Measurements from ENCODE around the gene E2F7.
"Not testable (repeated sequence)": the region's sequence is repeated elsewhere in the genome, so short reads cannot be mapped to it uniquely, and the experiment has no call there.

Gene E2F7

GRCh38 chr12:77104286-77104685 is 38.9 kb upstream of the E2F7 start:
- no peak for DNase-seq (ENCODE audit: extremely low read depth, insufficient read length)
- H3K36me3 ChIP-seq (ENCODE audit: control insufficient read depth, insufficient read depth, low read length) = no peaks in the 10 kb centered on the region
- TF ChIP-seq CTCF (IDR thresholded peaks at IDR 0.05; ENCODE audit: insufficient read depth, low read length, poor library complexity, severe bottlenecking) = no peak
- no peak overlapping the region for H3K4me3 ChIP-seq (replicated peaks; ENCODE audit: low read depth, low read length)
- no peaks in the 10 kb centered on the region for H3K27me3 ChIP-seq (replicated peaks; ENCODE audit: control insufficient read depth, insufficient read depth, low read length)

DNA sequence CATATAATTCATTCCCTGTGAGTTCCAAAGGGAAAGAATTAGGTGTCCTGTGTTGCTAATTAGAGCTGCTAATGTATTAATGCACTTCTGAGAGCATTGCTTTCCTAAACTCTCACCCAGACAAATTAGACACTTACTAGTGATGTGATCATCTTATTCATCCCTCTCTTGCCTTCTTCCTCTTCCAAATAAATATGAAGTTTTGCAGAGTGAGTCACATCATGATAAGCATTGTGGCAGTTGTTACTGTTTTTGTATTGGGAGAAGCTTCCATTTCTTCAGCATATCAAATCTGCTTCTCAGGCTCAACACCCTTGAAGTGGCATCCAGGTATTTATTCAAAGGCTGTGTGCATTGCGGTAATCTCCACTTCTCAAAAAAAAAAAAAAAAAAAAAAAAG is 37.3 kb upstream of the E2F7 start:
- Histone ChIP-seq H3K27me3 (replicated peaks; ENCODE audit: control insufficient read depth, insufficient read depth, low read length) (no peaks in the 10 kb centered on the region), H3K4me3 (replicated peaks; ENCODE audit: low read depth, low read length) (no peak overlapping the region), H3K36me3 (ENCODE audit: control insufficient read depth, insufficient read depth, low read length) (no peaks in the 10 kb centered on the region)
- no peak for DNase-seq (ENCODE audit: extremely low read depth, insufficient read length)
- TF ChIP-seq CTCF (IDR thresholded peaks at IDR 0.05; ENCODE audit: insufficient read depth, low read length, poor library complexity, severe bottlenecking) = no peak

DNA sequence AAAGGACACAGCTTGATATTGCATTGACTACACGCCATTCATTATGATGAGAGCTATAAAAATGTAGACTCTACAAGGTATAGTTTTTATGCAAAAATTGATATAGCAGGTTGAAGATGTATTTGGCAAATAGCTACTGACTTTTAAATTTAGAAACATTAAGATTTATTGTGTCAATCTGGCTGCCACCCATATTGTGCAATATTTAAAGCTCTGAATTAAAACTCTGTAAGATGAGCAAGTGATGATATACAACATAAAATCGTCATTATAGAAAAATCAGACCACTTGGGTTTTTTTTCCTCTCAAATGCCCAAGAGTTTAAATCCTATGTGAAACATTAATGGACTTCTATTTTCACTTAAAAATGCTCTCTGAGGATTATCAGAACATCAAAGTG is 36.8 kb upstream of the E2F7 start:
- no peak for DNase-seq (ENCODE audit: extremely low read depth, insufficient read length)
- H3K36me3 ChIP-seq (ENCODE audit: control insufficient read depth, insufficient read depth, low read length) = no peaks in the 10 kb centered on the region
- no peaks in the 10 kb centered on the region for H3K27me3 ChIP-seq (replicated peaks; ENCODE audit: control insufficient read depth, insufficient read depth, low read length)
- H3K4me3 ChIP-seq (replicated peaks; ENCODE audit: low read depth, low read length) = no peak overlapping the region
- no peak for TF ChIP-seq CTCF (IDR thresholded peaks at IDR 0.05; ENCODE audit: insufficient read depth, low read length, poor library complexity, severe bottlenecking)

- no peaks in the 10 kb centered on the region for H3K27me3 ChIP-seq (replicated peaks; ENCODE audit: control insufficient read depth, insufficient read depth, low read length)
- no peak overlapping the region for H3K4me3 ChIP-seq (replicated peaks; ENCODE audit: low read depth, low read length)
- H3K36me3 ChIP-seq (ENCODE audit: control insufficient read depth, insufficient read depth, low read length) = no peaks in the 10 kb centered on the region
- no peak for TF ChIP-seq CTCF (IDR thresholded peaks at IDR 0.05; ENCODE audit: insufficient read depth, low read length, poor library complexity, severe bottlenecking)
- DNase-seq (ENCODE audit: extremely low read depth, insufficient read length) = no peak
Measured at GRCh38 chr12:77099799-77100198, 34.4 kb upstream of the E2F7 start.

- Histone ChIP-seq H3K27me3 (replicated peaks; ENCODE audit: control insufficient read depth, insufficient read depth, low read length) (no peaks in the 10 kb centered on the region), H3K36me3 (ENCODE audit: control insufficient read depth, insufficient read depth, low read length) (no peaks in the 10 kb centered on the region), H3K4me3 (replicated peaks; ENCODE audit: low read depth, low read length) (no peak overlapping the region)
- no peak for TF ChIP-seq CTCF (IDR thresholded peaks at IDR 0.05; ENCODE audit: insufficient read depth, low read length, poor library complexity, severe bottlenecking)
- DNase-seq (ENCODE audit: extremely low read depth, insufficient read length) = no peak
Measured at GRCh38 chr12:77097846-77098245, 32.5 kb upstream of the E2F7 start.

DNA sequence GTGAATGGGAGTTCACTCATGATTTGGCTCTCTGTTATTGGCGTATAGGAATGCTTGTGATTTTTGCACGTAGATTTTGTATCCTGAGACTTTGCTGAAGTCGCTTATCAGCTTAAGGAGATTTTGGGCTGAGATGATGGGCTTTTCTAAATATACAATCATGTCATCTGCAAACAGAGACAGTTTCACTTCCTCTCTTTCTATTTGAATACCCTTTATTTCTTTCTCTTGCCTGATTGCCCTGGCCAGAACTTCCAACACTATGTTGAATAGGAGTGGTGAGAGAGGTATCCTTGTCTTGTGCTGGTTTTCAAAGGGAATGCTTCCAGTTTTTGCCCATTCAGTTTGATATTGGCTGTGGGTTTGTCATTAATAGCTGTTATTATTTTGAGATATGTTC is 26.9 kb upstream of the E2F7 start:
- not testable (repeated sequence) for H3K27me3 ChIP-seq (replicated peaks; ENCODE audit: control insufficient read depth, insufficient read depth, low read length); H3K4me3 ChIP-seq (replicated peaks; ENCODE audit: low read depth, low read length); DNase-seq (ENCODE audit: extremely low read depth, insufficient read length)

More for the DNA sequence above, 26.9 kb upstream of the E2F7 start:
- H3K36me3 ChIP-seq (ENCODE audit: control insufficient read depth, insufficient read depth, low read length) = not testable (repeated sequence)

All from GM06990 (cell line).